NCI-H774 (cell line): ENCODE measurements around the gene MEIOSIN.

Source experiments
- DNase-seq: peaks from one replicate; lab custom pipeline; 2025; lab: John Stamatoyannopoulos, UW

MEIOSIN gene

DNA sequence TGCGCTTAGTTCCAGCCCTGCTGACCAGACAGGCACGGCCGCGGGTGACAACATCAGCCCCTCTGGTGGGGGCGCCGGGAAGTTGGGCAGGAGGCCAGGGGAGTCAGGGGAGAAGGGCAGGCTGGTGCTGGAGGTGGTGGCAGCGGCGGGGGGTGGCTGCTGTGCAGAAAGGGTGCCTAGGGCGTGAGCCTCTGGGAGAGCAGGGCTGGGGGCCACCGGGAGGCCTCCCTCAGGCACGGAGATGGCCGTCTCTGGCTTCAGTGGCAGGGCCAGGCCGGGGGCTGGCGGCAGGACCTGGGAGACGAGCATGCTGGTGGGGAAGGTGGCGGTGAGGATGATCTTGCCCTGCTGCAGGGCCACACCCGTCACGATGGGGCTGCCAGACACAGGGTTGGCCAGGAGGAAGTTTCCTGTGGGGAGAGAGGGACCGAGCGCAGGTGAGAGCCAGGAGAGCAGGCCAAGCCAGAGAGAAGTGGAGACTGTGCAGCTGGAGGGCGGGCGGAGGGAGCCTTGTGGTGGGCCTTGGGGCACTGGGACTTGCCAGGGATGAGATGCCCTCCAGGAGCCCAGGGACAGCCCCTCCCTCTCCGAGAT lies 32.6 kb downstream of the MEIOSIN start:
- DNase-seq = no peak

DNA sequence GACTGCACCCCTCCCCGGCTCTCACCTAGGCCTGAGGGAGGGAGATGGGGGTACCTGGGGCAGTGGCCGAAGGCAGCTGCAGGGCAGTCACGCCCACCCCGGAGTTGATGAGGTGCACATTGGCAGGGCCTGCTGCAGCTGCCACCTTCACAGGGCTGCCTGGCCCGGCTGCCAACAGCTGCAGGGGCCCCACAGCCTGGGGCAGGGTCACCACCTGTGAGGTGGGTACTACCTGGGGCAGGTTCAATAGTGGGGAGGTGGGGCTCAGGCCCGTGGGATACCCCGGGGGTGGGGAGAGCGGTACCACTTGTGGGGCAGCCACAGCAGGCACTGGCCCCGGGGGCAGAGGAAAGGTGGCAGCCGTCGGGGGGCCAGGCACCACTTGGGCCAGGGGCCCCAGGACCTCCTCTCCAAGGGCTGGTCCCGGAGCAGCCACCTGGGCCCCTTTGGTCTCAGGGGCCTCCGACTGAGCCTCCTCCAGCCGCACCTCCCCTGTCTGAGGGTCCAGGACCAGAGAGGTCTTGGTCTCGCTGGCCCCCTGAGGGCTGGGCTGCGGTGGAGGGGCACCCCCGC lies 33.1 kb downstream of the MEIOSIN start:
- DNase-seq = no peak

DNA sequence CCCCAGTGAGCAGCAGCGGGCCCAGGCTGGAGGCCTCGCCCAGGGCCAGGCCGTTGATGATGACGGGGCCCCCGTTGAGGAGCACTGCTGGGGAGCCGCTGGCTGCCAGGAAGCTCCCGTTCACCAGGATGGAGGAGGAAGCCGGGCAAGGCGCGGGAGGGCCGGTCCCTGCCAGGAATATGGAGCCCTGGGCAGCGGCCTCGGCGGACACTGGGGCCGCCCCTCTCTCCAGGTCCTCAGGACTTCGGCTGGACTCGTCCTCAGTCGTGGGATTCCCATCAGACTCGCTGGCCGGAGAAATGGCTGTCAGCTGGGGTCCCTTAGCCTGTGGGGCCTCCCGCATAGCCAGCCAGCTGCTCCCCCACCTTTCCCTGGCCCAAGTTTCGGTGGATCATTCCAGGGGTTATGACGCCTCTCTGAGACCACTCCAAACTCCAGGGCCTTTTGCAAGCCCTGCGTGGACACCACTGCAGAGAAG lies 33.7 kb downstream of the MEIOSIN start:
- no peak for DNase-seq

DNA sequence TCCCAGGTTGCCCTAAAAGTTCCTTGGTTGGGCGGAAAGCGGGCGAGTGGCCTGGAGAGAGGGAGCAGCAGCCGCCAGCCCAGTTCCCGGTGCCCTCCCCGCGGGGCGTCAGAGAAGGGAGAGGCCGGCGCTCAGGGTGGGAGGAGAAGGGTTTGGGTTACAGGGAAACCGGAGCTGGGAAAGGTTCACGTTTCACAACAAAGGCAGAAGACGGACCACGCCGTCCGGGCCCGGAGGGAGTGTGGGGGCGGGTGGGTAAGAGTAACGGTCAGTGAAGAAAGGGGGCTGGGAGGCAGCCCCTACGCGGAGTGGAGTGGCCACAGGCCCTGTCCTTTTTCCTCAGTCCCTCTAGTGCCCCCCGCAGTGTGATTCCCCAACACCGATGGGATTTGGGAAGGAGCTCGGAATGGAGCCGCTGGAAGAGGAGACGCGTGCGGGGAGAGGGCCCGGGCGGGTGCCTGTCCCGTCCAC lies 34.2 kb downstream of the MEIOSIN start:
- DNase-seq = no peak

DNA sequence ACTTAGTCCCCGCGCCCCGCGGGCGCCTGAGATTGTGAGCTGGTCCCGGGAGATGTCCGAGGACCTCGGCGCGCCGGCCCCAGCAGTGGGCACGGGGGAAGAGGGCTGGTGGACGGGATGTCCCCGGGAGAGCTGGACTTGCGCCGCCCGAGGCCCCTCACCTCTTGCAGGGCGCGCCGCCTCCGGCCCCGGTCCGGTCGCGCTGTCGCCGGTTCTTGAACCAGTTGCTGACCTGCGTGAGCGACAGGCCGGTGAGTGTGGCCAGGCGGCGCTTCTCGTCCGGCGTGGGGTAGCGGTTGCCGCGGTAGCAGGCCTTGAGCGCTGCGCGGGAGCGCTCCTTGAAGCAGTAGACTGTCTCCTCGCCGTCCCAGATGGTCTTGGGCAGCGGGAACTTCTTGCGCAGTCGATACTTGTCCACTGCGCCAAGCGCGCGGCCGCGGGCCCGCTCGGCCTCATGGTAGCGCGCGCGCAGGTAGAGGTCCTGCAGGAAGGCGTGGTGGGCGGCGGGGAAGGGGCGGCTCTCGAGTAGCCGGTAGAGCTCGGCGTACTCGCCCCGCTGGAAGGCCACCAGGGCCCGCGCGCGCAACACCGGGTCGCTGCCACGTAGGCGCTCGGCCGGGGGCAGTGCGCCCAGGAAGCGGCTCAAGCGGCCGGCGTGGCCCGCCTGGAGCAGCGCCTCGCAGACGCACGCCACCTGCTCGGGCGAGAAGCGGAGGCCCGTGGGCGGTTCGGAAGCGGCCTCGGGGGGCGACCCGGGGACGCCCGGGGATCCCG lies 34.8 kb downstream of the MEIOSIN start:
- DNase-seq = no peak

DNA sequence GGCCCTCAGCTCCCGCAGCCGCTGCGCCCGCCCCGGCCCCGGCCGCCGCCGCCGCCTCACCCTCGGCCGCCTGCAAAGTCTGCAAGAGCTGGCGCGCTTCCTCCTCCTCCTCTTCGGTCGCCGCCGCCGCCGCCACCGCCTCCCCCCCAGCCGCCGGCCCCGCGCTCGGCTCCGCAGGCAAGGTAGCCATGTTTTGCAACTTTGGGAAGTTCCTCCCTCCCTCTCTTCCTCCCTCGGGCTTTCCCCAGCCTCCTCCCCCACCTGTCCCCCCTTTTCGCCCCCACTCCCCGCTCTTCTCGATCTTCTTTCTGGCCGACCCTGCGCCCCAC lies 35.4 kb downstream of the MEIOSIN start:
- no peak for DNase-seq

DNA sequence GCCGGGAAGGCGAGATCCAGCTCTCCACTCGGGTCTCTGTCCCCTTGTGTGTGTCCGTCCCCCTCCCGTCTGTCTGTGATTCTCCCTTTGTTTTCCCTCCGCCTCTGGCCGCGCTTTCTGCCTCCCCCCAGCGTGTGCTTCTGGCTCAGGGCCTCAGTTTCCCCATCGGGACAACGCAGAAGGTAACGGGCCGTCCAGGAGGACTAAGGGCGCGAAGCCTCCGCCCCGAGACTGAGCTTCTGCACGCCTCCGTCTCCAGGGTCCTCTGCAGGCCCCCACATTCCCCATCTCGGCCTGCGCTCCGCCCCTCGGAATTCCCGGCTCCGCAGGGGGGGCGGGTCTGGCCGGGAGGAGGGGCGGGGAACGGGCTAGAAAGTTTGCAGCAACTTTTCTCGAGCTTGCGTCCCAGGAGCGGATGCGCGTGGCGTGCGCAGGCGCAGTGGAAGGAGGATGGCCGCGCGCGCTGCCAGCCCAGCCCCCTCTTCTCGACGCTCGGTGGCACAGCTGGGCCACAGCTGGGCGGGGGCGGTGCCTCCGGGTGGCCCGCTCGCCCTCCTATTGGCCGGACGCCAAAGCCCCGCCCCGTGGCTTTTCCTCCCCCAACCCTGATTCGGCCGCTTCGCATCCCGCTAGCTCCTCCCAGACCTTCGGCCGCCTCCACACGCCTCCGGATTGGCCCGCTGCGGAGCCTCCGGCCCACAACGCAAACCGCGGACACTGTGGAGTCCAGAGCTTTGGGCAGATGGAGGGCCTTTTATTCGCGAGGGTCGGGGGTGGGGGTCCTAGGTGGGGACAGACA lies 35.9 kb downstream of the MEIOSIN start, which contains the start of gene SIX5:
Gene SIX5 (minus strand): TSS at position 269 of the 799 bp plus-strand sequence. CDS start 408 bp downstream, outside the sequence.
- peak; percentile 97 for DNase-seq

DNA sequence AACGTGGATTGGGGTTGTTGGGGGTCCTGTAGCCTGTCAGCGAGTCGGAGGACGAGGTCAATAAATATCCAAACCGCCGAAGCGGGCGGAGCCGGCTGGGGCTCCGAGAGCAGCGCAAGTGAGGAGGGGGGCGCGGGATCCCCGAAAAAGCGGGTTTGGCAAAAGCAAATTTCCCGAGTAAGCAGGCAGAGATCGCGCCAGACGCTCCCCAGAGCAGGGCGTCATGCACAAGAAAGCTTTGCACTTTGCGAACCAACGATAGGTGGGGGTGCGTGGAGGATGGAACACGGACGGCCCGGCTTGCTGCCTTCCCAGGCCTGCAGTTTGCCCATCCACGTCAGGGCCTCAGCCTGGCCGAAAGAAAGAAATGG lies 36.6 kb downstream of the MEIOSIN start:
- DNase-seq = no peak

DNA sequence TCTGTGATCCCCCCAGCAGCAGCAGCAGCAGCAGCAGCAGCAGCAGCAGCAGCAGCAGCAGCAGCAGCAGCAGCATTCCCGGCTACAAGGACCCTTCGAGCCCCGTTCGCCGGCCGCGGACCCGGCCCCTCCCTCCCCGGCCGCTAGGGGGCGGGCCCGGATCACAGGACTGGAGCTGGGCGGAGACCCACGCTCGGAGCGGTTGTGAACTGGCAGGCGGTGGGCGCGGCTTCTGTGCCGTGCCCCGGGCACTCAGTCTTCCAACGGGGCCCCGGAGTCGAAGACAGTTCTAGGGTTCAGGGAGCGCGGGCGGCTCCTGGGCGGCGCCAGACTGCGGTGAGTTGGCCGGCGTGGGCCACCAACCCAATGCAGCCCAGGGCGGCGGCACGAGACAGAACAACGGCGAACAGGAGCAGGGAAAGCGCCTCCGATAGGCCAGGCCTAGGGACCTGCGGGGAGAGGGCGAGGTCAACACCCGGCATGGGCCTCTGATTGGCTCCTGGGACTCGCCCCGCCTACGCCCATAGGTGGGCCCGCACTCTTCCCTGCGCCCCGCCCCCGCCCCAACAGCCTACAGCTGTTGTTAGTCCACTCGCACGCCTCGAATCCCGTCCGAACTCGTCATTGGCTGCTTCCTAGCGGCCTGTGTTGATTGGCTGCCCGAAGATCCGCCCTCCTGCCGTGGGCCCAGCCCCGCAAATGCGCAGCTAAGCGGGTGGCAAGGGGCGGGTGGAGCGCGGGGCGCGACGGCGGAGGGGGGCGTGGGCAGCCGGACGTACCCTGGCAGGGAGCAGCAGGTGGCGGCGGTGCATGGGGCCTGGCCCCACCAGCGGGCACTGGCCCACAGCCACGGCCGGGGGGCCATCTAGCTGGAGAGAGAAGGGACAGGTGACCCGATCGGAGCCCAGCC lies 37.2 kb downstream of the MEIOSIN start:
- peak; percentile 93 for DNase-seq

DNA sequence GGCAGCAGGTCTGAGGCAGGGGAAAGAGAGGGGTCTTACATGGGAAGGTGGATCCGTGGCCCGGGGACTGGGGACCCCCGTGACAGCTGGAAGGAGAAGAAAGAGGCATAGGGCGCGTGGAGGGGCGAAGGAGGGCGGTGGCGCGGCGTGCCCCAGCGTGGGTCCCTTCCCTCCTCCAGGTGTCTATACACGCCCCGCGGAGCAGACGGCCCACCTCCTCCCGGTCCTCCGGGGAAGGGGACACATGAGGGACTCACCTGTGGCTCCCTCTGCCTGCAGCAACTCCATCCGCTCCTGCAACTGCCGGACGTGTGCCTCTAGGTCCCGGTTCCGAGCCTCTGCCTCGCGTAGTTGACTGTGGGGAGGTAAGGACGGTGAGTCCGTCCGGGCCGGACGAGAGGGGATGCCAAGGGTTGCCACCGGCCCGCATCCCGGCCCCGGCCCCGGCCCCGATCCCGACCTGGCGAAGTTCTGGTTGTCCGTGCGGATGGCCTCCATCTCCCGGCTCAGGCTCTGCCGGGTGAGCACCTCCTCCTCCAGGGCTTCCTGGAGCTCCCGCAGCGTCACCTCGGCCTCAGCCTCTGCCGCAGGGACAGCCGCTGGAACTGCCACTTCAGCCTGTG lies 38.2 kb downstream of the MEIOSIN start:
- DNase-seq = no peak

DNA sequence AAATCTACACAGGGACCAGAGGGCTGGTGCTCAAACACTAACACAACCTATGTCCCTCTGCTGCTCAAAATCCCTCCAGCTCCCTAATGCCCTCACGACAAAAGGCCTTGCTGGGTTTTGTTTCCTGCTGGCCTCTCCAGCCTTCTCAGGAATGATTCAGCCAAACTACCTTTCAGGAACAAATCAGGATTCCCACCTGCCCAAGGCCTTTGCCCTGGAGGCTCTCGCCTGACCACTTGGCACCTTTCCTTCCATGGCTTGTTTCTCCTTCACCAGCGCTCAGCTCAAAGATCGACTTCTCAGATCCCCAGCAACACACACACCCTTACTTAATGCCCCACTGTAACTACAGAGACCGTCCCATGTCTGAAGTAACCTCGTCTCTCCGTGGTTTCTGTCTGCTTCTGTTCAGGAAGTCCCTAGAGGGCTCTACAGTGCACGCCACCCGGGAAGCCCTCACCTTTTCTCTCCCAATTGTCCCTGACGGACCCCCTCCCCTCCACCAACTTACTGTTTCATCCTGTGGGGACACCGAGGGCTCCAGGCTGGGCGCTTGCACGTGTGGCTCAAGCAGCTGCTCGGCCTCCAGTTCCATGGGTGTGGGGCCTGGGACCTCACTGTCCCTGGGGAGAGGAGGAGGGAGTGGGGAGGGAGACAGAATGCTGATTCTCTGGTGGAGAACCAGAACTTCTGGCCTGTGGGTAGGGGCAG lies 39.0 kb downstream of the MEIOSIN start:
- DNase-seq = no peak

DNA sequence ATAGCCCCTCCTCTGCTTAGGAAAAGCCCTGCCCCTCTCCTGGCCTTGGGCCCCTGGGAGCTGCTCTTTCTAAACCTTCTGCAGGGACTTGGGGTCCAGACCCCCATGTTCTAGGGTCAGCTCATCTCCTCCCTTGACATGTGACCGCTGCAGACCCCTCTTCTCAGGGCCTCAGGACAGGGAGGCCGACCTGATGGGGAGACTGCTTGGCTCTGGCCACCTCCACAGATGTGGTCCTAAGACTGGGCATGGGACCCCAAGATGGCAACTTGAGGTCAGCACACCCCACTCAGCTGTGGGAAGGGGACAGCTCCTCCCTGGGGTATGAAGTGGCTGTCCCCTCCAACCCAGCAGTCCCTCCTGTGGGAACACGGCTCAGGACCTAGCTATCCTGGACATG lies 39.7 kb downstream of the MEIOSIN start:
- DNase-seq = no peak

DNA sequence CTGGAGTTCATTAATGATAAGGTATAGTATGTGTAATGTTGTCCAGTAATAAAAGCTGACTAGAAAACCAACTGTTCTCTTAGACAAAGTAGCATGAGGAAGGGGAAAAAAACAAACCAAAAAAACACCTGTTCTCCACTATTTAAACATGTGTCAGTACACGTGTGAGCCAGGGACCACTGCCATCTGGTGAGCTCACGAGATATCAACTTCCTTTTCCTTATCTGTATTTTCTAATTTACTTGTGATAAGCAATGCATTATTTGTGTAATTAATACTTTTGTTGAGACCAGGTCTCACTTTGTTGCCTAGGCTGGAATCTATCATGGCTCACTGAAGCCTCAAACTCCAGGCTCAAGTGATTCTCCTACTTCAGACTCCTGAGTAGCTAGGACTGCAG lies 40.1 kb downstream of the MEIOSIN start:
- no peak for DNase-seq

DNA sequence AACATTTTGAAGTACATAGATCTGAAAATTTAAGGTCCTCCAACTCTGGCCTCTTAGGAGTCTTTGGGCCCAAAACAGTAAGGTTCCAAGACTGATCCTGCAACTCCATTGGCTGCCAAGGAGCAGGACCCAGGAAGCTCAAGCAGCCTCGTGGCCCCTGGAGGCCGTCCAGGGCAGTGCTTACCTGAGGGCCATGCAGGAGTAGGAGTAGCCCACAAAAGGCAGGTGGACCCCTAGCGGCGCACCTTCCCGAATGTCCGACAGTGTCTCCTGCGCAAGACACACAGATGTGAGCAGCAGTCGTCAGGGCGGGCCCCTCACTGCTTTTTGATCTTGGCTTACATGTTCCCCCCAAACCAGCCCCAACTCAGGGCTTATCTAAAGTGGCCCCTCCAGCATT lies 41.5 kb downstream of the MEIOSIN start:
- no peak for DNase-seq

DNA sequence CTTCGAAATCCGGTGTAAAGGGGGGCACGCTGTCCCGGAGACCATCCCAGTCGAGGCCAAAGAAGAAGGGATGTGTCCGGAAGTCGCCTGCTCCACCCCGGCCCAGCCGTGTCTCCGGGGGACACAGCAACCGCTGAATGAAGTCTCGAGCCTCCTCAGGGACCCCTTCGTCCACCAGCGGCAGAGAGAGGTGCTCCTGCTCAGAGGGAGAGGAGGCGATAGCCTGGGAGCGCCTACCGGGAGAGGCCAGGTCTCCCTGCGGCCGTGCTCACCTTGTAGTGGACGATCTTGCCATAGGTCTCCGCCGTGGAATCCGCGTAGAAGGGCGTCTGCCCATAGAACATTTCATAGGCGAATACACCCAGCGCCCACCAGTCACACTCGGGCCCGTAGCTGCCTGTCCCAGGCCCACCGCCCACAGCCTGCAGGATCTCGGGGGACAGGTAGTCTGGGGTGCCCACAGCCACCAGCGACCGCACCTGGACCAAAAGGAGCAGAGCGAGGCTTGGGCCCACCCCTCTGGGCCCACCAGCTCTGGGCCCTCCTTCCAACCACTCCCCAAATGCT lies 44.2 kb downstream of the MEIOSIN start:
- no peak for DNase-seq

DNA sequence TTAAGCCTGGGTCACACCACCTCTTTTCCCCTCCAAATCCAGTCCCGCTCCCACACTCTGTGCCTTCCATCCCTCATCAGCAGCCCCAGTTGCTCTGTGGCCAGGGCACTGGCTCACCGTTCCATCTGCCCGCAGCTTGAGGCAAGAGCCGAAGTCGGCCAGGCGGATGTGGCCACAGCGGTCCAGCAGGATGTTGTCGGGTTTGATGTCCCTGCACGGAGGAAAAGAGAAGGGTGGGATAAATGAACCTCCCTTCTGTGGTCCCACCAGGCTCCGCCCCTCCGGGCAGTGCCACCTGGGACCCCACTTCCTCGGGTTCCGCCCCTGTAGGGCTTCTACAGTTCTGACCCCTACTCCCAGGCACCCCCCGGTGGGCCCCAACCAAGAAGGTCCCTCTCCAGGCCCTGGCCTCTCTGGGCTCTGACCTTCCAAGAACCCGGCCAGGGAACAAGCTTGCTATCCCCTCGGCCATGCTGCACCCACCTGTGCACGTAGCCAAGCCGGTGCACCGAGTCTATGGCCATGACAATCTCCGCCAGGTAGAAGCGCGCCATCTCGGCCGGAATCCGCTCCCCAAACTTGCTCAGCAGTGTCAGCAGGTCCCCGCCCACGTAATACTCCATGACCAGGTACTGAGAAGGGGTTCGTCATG lies 44.9 kb downstream of the MEIOSIN start:
- DNase-seq = no peak

DNA sequence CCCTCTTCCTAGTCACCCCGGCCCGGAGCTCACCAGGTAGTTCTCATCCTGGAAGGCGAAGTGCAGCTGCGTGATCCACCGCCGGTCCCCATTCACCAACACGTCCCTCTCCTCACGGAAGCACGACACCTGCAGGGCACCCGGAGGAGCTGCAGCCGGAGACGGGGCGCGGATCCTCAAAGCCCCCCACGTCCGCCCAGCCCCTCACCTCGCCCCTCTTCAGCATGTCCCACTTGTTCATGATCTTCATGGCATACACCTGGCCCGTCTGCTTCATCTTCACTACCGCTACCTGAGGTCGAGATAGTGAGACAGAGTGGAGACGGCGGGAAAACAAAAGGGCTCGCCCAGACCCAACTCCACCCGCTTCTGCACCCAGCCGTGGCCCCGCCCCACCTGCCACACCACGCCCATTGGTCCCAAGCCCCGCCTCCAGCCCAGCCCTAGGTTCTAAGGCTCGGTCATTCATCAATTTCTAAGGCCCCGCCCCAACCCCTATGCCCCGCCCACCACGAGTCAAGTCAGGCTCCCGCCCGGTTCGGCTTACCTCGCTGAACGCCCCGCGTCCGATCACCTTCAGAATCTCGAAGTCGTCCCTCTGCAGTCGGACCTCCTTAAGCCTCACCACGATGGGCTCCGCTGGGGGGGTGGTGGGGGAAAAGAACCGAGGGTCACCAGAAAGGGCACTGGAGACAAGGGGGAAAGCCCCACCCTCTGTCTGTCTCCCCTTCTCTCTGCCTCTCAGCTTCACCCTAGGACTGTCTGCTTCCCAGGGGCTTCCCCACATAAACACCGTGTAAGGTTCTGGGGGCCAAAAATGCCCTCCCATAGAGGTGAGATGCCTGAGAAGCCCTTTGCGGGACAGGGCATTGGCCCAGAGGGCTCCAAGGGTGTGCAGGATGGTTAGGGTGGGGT lies 46.2 kb downstream of the MEIOSIN start:
- DNase-seq = peak; percentile 82

DNA sequence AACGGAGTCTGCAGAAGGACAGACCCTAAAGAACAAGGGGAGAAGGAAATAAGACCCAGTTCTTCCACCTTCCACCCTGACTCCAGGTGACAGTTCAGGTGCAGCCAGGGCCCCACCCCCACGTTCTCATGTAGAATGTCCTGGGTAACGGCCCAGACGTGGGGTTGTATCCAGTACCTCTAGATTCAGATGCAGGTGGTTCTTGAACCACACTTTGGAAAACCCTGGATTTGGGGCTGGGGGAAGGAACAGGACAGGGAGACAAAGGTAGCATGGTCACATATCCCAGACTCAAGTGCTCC lies 46.9 kb downstream of the MEIOSIN start:
- no peak for DNase-seq
